ENCODE measurements around the gene BTBD6.
"Not testable (repeated sequence)": the region's sequence is repeated elsewhere in the genome, so short reads cannot be mapped to it uniquely, and the experiment has no call there.

Gene BTBD6

DNA sequence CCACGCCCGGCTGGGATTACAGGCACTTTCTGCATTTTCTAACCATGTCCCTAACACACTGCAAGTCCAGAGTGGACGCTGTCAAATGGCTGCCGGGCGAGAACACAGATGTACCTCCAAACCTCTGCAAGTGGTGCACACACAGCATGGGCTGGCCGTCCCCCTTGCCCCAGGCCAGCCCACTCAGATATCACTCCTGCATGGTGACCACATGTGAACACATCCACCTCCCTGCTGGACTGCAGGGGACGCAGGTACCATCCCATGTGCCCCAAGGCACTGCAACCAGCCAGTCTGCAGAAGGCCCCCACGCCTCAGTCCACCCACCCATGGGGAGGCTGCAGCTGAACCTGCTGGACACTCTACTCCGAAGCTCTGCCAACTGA lies 38.4 kb downstream of the BTBD6 start:
- DNase-seq (ENCODE audit: insufficient read length, low spot score) (no peak), FAIRE-seq (no peak)
- no peak for TF ChIP-seq SPI1 (IDR thresholded peaks at IDR 0.05; ENCODE audit: low read depth, low read length)
- no peak for TF ChIP-seq PAX5 (IDR thresholded peaks at IDR 0.05; ENCODE audit: insufficient read depth, low read length, severe bottlenecking)
- TF ChIP-seq POLR2A (IDR thresholded peaks at IDR 0.05; ENCODE audit: low read depth, low read length) = no peak
- no peak for TF ChIP-seq TAF1 (IDR thresholded peaks at IDR 0.05; ENCODE audit: low read depth, low read length)
- TF ChIP-seq POLR2AphosphoS5 (IDR thresholded peaks at IDR 0.05; ENCODE audit: low read depth, low read length) = no peak
- no peak for TF ChIP-seq POU2F2 (IDR thresholded peaks at IDR 0.05; ENCODE audit: low read depth, low read length)

DNA sequence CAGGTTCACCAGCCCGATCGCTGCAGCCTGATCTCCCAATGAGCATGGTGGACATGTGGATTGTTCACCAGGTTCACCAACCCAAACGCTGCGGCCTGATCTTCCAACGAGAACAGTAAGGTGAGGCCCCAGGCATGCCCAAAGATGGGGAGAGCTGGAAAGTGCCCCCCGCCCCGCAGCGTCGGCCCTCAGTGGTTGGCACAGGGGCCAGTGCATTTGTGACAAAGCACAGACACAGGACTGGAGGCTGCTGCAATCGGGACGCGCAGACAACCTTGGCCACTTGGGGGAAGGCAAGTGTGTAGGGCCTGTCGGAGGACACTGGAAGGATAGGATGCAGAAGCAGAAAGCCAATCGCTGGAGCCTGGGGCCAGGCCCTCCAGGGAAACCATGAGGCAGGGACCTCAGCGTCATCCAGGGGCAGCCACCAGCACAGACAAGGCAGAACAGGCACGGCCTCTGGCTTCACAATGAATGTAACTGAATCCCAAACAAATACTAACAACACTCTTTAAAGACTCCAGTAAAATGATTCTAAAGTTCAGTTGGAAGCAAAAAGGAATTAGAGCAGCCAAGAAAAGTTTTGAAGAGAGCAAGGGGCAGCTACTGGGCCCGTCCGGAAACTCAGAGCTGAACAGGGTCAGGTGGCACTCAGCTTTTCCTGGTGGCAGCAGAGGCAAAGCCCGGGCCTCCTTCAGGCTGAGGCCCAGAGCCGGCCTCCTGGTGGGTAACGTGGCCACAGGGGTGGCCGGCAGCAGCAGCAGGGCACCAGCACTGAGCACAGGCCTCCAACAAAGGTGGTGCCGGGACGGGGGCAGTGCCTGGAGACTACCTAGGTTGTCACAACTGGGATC lies 39.1 kb downstream of the BTBD6 start:
- FAIRE-seq (no peak), DNase-seq (ENCODE audit: insufficient read length, low spot score) (no peak)
- TF ChIP-seq POLR2A (IDR thresholded peaks at IDR 0.05; ENCODE audit: low read depth, low read length) (no peak), POU2F2 (IDR thresholded peaks at IDR 0.05; ENCODE audit: low read depth, low read length) (no peak), POLR2AphosphoS5 (IDR thresholded peaks at IDR 0.05; ENCODE audit: low read depth, low read length) (no peak), TAF1 (IDR thresholded peaks at IDR 0.05; ENCODE audit: low read depth, low read length) (no peak), SPI1 (IDR thresholded peaks at IDR 0.05; ENCODE audit: low read depth, low read length) (no peak), PAX5 (IDR thresholded peaks at IDR 0.05; ENCODE audit: insufficient read depth, low read length, severe bottlenecking) (no peak)

DNA sequence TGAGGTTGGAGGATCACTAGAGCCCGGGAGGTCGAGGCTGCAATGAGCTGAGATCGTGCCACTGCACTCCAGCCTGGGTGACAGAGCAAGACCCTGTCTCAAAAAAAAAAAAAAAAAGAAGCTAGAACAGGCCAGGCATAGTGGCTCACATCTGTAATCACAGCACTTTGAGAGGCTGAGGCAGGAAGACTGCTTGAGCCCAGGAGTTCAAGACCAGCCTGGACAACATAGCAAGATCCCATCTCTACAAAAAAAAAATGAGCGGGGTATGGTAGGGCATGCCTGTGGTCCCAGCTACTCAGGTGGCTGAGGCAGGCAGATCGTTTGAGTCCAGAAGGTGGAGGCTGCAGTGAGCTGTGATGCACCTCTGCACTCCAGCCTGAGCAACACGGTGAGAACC lies 40.6 kb downstream of the BTBD6 start:
- not testable (repeated sequence) for DNase-seq (ENCODE audit: insufficient read length, low spot score); FAIRE-seq

DNA sequence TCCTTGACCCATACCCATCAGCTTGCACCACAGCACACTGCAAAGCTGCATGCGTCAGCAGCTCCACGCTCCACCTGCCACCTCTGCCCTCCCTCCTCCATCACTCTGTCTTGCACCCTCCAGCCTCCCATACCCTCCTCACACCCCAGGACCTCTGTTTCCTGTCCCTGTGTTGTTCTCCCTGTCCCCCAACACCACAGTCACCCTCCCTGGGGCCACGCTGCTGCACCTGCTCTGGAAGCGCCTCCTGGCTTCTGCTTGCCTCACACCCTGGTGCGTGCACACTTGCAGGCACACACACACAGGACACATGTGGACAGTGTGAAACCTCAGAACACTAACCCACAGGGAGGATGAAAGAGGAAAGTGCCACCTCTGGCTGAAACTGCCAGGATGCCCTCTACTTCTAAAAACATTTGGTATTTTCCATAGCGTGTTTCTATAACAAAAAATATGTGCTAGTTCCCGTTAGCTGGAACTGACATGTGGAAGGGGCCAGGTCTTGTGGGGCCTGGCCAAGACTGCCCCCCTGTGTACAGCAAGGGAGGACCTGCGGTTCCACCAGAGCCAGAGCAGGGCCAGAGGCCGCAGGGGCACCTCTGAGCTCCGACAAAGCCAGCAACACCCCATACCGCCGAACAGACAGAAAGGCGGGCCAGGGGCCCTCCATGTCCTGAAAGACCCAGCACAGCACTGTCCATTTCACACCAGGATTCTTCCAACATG lies 42.5 kb downstream of the BTBD6 start:
- FAIRE-seq (no peak), DNase-seq (ENCODE audit: insufficient read length, low spot score) (no peak)

DNA sequence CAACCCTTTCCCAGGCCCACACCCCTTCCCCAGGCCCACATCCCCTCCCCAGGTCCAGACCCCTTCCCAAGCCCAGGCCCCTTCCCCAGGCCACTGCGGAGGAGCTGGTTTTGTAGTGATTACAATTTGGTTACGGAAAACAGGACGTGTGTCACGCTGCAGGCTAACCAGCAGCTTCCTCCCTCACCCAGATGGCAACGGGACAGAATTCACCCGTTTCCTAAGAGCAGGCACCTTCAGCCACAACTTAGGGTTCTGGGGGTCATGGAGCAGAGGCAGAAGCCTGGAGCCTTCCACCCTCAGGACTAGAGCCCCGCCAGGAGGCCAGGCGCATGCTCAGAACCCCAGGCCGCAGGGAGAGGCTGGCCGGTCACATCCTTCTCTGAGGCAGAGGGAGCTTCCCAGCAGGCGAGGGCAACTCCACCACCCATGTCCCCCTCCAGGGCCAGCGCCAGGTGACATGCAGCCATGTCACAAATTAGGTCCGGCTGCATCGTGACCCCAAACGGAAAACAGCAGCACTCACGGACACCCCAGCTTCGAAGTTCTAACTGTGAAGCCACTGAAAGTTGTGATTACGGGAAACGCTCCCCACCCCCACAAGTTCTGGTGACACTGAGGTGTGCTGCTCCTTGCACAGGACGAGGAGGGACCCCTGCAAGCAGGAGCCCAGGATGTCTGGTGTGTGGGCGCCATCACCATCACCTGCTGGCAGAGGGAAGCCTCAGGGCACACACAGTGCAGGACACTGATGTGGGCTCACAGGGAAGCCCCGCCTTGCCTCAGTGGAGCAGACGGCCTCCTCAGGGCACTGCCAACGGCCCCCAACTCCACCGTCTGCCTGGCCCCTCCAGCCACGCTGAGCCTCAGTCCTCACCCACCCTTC lies 44.7 kb downstream of the BTBD6 start:
- DNase-seq (ENCODE audit: insufficient read length, low spot score) (no peak), FAIRE-seq (peak; percentile 94)
- TF ChIP-seq POU2F2 (IDR thresholded peaks at IDR 0.05; ENCODE audit: low read depth, low read length) (no peak), POLR2AphosphoS5 (IDR thresholded peaks at IDR 0.05; ENCODE audit: low read depth, low read length) (no peak), POLR2A (IDR thresholded peaks at IDR 0.05; ENCODE audit: low read depth, low read length) (no peak), PAX5 (IDR thresholded peaks at IDR 0.05; ENCODE audit: insufficient read depth, low read length, severe bottlenecking) (no peak), TAF1 (IDR thresholded peaks at IDR 0.05; ENCODE audit: low read depth, low read length) (no peak), SPI1 (IDR thresholded peaks at IDR 0.05; ENCODE audit: low read depth, low read length) (no peak)

More for the DNA sequence above, 42.5 kb downstream of the BTBD6 start:
- TF ChIP-seq SPI1 (IDR thresholded peaks at IDR 0.05; ENCODE audit: low read depth, low read length) (no peak), POLR2A (IDR thresholded peaks at IDR 0.05; ENCODE audit: low read depth, low read length) (no peak), PAX5 (IDR thresholded peaks at IDR 0.05; ENCODE audit: insufficient read depth, low read length, severe bottlenecking) (no peak), POU2F2 (IDR thresholded peaks at IDR 0.05; ENCODE audit: low read depth, low read length) (no peak), POLR2AphosphoS5 (IDR thresholded peaks at IDR 0.05; ENCODE audit: low read depth, low read length) (no peak), TAF1 (IDR thresholded peaks at IDR 0.05; ENCODE audit: low read depth, low read length) (no peak)

DNA sequence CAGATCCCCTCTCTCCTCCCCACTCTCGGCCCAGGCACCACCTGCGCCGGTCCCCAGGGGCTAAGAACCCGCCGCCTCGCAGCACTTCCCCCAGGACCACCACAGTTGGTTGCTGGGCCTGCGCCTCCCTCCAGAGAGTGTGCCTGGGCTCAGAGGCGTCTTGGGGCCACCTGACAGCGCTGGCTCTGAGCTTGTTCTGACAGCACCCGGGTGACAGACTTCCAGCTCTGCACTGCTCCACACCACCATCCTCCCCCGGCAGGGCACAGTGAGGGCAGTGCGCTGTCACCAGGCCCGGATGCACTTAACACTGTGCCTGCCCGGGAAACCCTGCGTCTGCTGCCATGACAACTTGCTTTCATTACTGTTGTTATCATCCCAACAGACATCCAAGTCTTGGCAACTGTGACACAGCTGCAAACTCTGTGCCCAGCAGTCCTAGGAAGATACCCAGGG lies 45.8 kb downstream of the BTBD6 start:
- TF ChIP-seq TAF1 (IDR thresholded peaks at IDR 0.05; ENCODE audit: low read depth, low read length) (no peak), POLR2AphosphoS5 (IDR thresholded peaks at IDR 0.05; ENCODE audit: low read depth, low read length) (no peak), POU2F2 (IDR thresholded peaks at IDR 0.05; ENCODE audit: low read depth, low read length) (no peak), SPI1 (IDR thresholded peaks at IDR 0.05; ENCODE audit: low read depth, low read length) (no peak), POLR2A (IDR thresholded peaks at IDR 0.05; ENCODE audit: low read depth, low read length) (no peak), PAX5 (IDR thresholded peaks at IDR 0.05; ENCODE audit: insufficient read depth, low read length, severe bottlenecking) (no peak)
- FAIRE-seq = peak; percentile 92

DNA sequence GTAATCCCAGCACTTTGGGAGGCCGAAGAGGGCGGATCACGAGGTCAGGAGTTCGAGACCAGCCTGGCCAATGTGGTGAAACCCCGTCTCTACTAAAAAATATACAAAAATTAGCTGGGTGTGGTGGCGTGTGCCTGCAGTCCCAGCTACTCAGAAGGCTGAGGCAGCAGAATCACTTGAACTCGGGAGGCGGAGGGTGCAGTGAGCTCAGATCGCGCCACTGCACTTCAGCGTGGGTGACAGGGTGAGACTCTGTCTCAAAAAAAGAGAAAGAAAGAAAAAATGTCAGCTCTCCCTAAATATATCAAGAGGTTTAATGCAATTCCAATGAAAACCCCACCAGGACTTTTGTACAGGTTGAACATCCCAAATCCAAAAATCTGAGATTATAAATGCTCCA lies 49.0 kb downstream of the BTBD6 start:
- not testable (repeated sequence) for FAIRE-seq

More for the DNA sequence above, 45.8 kb downstream of the BTBD6 start:
- no peak for DNase-seq (ENCODE audit: insufficient read length, low spot score)

DNA sequence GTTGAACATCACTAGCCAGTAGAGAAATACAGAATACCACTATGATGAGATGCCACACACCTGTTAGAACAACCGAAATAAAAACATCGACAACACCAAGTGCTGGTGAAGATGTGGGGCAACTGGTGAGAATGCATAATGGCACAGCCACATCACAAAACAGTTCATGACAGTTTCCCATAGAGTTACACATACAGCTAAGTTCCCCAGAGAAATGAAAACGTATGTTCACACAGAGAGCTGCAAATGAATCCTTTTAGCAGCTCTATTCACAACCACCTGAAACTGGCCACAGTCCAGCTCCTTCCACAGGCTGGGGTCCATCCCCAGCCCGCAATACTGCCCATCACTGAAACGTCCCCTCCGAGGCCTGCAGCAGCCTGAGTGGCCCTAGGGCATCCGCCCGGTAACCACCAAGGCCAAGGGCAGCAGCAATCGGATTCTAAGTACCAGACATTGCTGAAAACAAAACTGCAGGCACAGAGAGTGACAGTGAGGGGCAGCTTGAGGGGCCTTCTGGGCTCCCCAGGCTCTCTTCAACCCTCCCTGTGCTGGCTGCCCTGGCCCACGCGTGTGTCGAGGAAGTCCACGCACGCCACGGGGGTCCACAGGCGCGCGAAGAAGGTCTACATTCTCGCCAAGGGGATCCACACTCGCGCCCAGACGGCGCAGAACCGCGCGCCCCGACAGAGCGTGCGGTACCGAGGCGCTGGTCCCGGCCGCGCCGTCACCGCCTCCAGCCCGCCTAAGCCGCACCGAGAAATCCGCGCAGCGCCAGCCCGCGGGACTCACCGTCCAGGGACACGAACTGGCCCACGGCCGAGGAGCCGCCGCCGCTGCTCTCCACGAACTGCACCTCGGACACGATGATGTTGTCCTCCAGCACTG lies 51.6 kb downstream of the BTBD6 start:
- peak; percentile 92 for FAIRE-seq
- TF ChIP-seq TAF1 (IDR thresholded peaks at IDR 0.05; ENCODE audit: low read depth, low read length) = no peak
- TF ChIP-seq POLR2AphosphoS5 (IDR thresholded peaks at IDR 0.05; ENCODE audit: low read depth, low read length) = no peak
- TF ChIP-seq SPI1 (IDR thresholded peaks at IDR 0.05; ENCODE audit: low read depth, low read length) = no peak
- no peak for TF ChIP-seq POU2F2 (IDR thresholded peaks at IDR 0.05; ENCODE audit: low read depth, low read length)
- no peak for TF ChIP-seq PAX5 (IDR thresholded peaks at IDR 0.05; ENCODE audit: insufficient read depth, low read length, severe bottlenecking)
- TF ChIP-seq POLR2A (IDR thresholded peaks at IDR 0.05; ENCODE audit: low read depth, low read length) = no peak
- DNase-seq (ENCODE audit: insufficient read length, low spot score) = no peak

More for the DNA sequence above, 49.0 kb downstream of the BTBD6 start:
- not testable (repeated sequence) for DNase-seq (ENCODE audit: insufficient read length, low spot score)

Measured in GM12891 (cell line).